Stimulated activated CD4-positive, alpha-beta T cell treated with anti-CD3 and anti-CD28 coated beads, Interleukin-1b, Interleukin-23, amount 100 ng/mL, for 24 hours (primary cell): Measurements from ENCODE around the gene DCAF4.
A peak's percentile ranks its signal among the peaks of the same experiment; 100 is the strongest.
"Not testable (repeated sequence)": the region's sequence is repeated elsewhere in the genome, so short reads cannot be mapped to it uniquely, and the experiment has no call there.

Experiments used
- DNase-seq, 4 experiments: peaks; one replicate each; pipeline ENCODE4 v3.0.0-alpha.2; 2020; ENCODE audit warnings: low read depth in 4 of 4, low spot score in 1 of 4

DCAF4 gene

DNA sequence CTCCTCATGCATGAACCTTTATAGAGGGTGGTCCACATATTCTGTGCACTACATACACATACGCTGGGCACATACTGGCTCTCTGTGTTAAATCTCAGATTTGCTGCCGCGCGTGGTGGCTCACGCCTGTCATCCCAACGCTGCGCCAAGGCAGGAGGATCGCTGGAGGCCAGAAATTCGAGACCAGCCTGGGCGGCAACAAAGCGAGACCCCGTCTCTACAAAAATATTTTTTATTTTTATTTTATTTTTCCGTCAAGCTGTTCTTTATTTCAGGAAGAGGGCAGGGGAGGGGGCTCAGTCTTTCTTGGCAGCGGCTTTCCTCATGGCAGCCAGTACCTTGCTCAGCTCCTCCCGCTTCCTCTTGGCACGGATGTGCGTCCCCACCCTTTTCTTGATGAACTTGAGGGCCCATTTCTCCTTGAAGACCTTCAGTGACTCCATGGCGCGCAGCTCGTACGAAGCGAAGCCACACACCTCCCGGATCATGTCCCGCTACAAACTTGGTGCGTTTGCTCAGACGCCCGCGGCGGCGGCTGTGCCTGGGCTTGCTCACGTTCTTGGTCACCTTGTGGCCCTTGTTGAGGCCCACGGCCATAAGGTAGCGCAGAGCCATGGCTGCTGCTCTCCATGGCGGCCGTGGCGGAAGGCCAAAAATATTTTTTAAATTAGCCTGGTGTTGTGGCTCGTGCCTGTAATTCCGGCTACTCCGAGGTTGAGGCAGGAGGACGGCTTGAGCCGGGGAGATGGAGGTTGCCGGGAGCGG is 3.2 kb downstream of the DCAF4 start:
- DNase-seq = no peak

GRCh38 chr14:72932893-72933292 is 6.6 kb downstream of the DCAF4 start:
- DNase-seq = no peak

- DNase-seq = no peak
Observed at GRCh38 chr14:72939630-72940029, 13.4 kb downstream of the DCAF4 start.

DNA sequence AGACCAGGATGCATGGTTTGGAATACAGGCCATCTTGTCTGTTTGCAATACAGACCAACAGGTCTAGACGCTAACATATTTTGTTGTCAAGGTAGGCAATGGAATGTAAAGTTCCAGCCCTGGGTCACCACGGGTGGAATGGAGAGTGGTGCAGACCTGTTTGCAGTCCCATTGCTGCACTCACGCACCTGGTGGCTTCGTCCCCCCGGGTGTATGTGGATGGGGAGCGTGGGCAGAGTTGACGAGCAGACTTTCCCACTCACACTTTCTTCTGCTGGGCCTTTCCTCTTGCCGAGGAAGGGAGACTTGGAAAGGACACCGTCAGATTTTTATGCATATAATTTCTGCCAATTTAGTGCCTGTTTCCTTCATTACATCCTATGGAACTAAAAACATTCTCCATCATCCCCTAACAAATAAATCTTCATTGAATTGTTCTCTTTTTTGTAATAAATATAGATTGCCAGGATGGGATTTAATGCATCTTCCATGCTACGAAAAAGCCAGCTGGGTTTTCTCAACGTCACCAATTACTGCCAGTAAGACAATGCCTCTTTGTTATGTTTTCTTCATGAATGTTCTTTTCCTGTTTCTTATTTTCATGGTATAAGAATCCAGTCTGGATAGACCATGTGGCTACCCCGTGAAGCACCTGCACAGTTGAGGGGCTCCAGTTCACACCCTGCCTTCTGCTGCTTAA is 15.2 kb downstream of the DCAF4 start:
- no peak for DNase-seq

- no peak for DNase-seq
Observed at GRCh38 chr14:72942934-72943333, 16.7 kb downstream of the DCAF4 start.

- no peak for DNase-seq
Observed at GRCh38 chr14:72943876-72944430, 17.7 kb downstream of the DCAF4 start.

- DNase-seq = no peak
Observed at GRCh38 chr14:72945356-72946027, 19.2 kb downstream of the DCAF4 start.

GRCh38 chr14:72946491-72946890 is 20.2 kb downstream of the DCAF4 start:
- no peak for DNase-seq

- DNase-seq = no peak
Observed at GRCh38 chr14:72947366-72948160, 21.3 kb downstream of the DCAF4 start.

GRCh38 chr14:72948481-72949138 is 22.3 kb downstream of the DCAF4 start:
- DNase-seq = peak; percentile 37 to 53 (median 46)

DNA sequence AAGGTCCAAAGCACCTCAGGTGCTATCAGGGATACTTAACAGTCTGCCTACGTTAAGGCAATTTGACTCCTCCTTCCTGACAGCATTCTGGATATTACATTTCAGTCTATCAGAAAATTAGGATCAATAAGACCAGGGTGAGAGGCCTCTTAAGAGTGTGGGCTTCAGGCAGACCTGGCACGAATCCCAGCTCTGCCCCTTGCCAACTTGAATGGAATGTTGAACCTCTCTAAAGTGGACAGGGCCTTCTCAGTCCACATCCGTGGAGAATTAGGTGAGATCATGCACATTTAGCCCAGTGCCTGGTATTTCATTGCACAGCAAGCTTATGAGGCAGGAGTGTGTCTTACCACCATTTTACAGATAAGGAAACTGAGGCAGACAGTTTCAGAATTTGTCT is 25.9 kb downstream of the DCAF4 start:
- no peak for DNase-seq

DNA sequence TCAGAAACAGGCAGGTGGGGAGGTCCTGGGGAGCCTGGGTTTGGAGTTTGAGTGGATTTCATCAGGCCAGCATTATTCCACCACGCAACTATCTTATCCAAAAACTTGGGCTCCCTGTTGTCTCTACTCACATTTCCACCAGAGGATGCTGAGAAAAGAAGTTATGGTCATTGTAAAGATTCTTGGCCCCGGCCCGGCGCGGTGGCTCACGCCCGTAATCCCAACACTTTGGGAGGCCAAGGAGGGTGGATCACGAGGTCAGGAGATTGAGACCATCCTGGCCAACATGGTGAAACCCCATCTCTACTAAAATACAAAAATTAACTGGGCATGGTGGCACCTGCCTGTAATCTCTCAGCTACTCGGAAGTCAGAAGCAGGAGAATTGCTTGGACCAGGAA is 30.5 kb downstream of the DCAF4 start:
- not testable (repeated sequence) for DNase-seq

DNA sequence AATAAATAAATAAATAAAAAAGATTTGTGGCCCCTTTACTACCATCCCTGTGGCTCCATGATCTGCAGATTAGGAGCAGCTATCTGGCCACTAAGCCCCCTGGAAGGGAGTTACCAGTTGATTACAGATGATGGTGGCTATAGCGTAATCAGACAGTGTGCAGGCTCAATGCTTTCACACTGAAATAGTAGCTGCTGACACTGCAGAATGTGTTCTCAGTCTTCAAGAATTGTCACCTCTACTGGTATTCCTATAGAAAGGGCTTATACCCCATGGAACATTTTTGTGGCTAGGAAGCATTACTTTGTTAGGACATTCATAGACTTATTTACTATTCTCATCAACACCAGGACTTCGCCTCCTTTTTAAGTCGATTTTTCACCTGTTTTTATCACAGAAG is 30.9 kb downstream of the DCAF4 start:
- DNase-seq = no peak

DNA sequence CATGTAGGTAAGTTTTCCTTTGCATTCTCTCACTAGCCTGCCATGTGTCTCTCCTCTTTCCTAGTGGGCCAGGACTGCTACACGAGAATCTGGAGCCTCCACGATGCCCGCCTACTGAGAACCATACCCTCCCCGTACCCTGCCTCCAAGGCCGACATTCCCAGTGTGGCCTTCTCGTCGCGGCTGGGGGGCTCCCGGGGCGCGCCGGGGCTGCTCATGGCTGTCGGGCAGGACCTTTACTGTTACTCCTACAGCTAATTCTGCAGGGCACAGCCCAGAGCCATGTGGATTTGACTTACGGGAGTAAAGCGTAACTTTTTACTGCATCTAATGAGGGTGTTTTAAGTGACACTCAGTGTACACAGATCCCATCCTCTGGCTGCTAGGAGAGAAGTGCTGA is 32.3 kb downstream of the DCAF4 start:
- no peak for DNase-seq

GRCh38 chr14:72961016-72961415 is 34.8 kb downstream of the DCAF4 start:
- DNase-seq = not testable (repeated sequence)

GRCh38 chr14:72961579-72962335 is 35.5 kb downstream of the DCAF4 start:
- DNase-seq = no peak

GRCh38 chr14:72962336-72962754 is 36.1 kb downstream of the DCAF4 start:
- DNase-seq = not testable (repeated sequence)

- DNase-seq = no peak
Observed at GRCh38 chr14:72962829-72963312, 36.6 kb downstream of the DCAF4 start.

GRCh38 chr14:72965249-72965648 is 39.0 kb downstream of the DCAF4 start:
- no peak for DNase-seq

DNA sequence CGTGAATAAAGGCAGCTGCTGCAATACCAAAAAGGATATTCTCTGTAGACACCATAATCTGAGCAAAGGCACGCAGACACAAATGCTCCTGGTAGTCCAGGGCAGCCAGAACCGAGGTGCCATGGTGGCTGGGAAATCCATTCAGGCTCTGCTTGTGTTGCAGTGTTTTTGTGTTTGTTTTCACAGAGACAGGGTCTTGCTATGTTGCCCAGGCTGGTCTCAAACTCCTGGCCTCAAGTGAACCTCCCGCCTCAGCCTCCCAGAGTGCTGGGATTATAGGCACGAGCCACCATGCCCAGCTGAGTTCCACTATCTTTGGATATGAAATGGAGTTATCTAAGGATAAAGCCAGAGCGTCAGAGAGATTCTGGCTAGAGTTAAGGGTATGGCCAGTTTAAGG is 39.8 kb downstream of the DCAF4 start:
- DNase-seq = no peak
